H7 (cell line): ENCODE results near the gene OSM. TPM values are rescaled to one million over a fixed set of nuclear protein-coding genes. Genes with fewer than 3 reads are reported as not detected.
"Not testable (repeated sequence)": the region's sequence is repeated elsewhere in the genome, so short reads cannot be mapped to it uniquely, and the experiment has no call there.

Source experiments
- DNase-seq: peaks from one replicate; pipeline ENCODE4 v3.0.0; 2012
- H3K27me3 ChIP-seq: 2 replicates; pipeline ENCODE4 v1.6.0; 2011; ENCODE audit warnings: mild to moderate bottlenecking, low read length; ENCODE audit not compliant: control insufficient read depth, insufficient read depth
- H3K36me3 ChIP-seq: replicated peaks from 2 replicates; pipeline ENCODE4 v1.5.1; 2011; ENCODE audit warnings: low read length; ENCODE audit not compliant: control insufficient read depth, insufficient read depth
- H3K4me3 ChIP-seq: 2 replicates; pipeline ENCODE4 v1.5.1; 2011; ENCODE audit warnings: low read depth, mild to moderate bottlenecking, control low read depth, low read length, moderate library complexity; ENCODE audit not compliant: insufficient read depth
- total RNA-seq: library from RNA; depleted of rRNA; stranded (reverse); fragments of >200 nt; shearing (Covaris generic); gene quantifications from 2 replicates; pipeline ENCODE4 v1.2.3, GENCODE V29; 2014

OSM gene
- total RNA-seq, 1 experiment from 2014 or later: not detected

DNA sequence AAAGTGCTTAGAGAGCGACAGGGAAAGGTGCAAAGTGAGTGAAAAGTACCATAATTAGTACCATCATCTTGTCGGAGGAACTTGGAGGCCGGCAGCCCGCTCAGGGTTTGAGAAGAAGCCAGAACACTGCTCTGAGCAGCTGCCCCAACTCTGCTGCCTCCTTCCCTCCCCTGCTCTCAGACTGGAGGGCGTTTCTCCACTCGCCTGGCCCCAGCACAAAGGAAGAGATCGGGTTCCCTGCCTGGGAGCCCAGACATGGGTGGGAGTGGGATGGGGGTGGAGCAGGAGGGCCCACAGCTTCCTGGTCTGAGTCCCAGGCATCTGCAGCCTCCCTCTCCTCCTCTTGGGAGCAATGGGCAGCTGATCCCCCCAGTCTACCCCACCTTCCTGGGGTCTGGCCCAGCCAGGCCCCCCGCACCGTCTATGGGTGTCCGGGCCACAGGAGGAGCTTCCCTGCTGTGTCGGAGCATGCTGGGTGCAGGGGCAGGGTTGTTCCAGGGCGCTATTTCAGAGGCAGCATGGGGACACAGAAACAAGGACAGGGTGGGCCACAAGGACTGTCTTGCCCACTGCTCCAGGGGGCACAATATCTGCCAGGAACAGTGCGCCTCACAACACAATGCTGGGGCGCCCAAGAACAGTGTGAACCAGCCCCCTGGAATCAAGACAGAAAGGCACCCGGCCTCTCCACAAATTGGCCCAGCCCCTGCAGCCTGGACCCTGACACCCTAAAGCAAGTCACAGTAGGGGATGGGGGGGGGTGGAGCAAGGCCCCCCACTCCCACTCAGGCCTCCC is 24.9 kb downstream of the OSM start:
- DNase-seq: peak; percentile 46
- peaks cover 13% of the 10 kb centered on the region for H3K36me3 ChIP-seq
- peaks cover 3% of the 10 kb centered on the region; the same call in 1 of the 2 replicates for H3K27me3 ChIP-seq
- no peak overlapping the region for H3K4me3 ChIP-seq

DNA sequence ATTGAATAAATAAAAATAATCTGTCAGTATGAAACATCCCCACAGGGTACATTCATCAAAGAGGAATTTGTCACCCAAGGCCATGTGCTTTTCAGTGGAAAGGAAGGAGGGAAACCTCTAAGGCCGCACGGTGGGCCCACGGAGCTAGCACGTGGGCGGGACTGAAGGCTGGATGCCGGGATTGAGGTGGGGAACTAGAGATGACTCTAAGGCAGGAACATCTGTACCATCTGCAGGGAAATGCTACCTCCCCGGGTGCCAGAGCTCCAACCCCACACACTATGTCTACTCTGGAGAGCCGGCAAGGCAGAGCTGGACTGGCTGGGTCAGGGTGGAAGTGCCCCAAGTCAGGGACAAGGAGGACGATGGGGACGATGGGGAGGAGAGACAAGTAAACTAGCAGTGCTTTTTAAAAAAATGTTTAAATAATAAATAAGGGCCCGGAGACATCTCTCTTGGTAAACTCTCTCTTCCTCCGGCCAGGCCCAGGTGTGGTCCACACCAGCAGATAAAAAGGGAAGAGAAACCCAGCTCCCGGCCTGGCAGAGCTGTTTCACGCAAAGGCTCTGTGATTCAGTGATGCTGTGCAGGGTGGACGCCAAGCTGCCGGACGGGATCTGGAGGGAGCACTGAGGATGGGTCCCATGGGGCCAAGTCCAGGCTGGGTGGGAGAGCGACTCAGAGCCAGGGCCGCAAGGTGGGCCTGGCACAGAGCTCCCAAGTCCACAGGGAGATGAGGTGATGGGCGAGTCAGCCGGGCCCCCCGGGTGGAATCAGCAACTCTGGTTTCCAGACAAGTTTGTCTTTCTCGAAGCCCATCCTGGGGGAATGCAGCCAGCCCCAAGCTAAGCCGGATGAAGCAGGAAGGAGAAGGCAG is 25.9 kb downstream of the OSM start:
- no peak overlapping the region for H3K4me3 ChIP-seq
- H3K36me3 ChIP-seq: peaks cover 13% of the 10 kb centered on the region
- DNase-seq: no peak
- peaks cover 1% of the 10 kb centered on the region; the same call in 1 of the 2 replicates for H3K27me3 ChIP-seq

DNA sequence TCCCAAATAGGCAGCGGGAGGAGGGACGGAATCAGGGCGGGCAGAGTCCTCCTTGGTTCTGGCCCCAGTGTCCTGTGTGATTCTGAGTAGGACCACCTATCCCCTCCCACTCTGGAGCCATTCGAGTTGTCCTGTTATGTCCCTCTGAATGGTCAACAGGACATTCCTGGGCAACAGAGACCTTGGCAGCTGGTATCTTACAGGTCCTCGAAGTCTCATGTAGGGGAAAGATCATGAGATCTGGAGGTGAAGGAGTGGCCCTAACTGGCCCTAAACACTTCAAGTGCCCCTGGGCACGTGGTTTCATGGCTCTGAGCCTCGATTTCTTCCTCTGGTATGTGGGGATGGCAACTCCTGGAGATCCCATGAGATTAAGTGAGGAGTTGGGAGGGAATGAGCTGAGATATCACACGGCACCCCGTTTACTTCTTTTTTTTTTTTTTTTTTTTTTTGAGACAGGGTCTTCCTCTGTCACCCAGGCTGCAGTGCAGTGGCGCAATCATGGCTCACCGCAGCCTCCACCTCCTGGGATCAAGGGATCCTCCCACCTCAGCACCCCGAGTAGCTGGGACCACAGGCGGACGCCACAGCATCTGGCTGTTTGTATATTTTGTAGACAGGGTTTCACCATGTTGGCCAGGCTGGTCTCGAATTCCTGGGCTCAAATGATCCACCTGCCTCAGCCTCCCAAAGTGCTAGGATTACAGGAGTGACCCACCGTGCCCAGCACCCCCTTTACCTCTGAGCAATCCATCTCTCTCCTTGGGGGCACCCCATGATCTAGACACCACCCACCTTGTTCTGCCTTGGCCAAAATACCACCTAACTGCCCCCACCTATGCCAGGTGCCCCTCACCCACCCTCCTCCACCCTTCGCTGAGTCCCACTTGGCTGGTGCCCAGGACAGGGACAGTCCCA is 26.9 kb downstream of the OSM start:
- DNase-seq: no peak
- Histone ChIP-seq H3K4me3 (no peak overlapping the region), H3K27me3 (no peaks in the 10 kb centered on the region; the same call in 1 of the 2 replicates), H3K36me3 (peaks cover 13% of the 10 kb centered on the region)

DNA sequence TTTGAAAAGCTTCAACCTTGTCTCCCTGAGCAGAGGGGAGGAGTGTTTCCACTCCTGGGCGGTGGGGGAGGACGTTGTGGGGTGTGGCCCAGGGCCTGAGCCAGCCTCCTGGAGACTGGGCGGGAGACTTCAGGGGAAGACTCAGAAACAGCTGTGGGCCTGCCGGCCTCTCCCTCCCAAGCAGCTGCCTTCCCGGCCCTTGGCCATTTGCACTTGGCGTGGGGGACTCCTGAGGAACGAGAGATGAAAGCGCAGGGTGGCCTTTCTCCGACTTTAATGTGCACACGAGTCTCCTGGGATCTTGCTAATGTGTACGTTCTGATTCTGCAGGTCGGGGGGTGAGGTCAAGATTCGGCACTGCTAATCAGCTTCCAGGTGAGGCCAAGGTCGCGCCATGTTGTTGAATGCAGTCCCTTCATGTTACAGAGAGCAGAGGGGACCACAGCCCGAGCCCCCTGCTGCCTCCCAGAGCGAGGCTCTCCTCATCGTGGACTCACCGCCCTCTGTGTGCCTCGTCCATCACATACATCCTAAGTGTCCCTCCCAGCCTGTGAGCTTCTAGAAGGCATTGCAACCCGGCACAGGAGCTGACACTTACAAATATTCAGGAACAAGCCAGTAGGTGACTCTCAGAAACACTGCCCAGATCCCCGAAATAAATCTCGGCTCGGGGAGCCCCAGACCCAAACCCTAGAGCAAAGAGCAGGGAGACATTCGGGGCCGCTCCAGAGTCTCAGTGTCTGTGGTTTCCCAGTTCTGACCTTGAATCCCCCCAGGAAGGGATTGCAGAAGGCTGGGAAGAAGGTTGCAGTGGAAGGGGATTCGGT is 27.8 kb downstream of the OSM start:
- Histone ChIP-seq H3K4me3 (no peak overlapping the region), H3K36me3 (peaks cover 9% of the 10 kb centered on the region), H3K27me3 (no peaks in the 10 kb centered on the region)
- DNase-seq: peak; percentile 85

DNA sequence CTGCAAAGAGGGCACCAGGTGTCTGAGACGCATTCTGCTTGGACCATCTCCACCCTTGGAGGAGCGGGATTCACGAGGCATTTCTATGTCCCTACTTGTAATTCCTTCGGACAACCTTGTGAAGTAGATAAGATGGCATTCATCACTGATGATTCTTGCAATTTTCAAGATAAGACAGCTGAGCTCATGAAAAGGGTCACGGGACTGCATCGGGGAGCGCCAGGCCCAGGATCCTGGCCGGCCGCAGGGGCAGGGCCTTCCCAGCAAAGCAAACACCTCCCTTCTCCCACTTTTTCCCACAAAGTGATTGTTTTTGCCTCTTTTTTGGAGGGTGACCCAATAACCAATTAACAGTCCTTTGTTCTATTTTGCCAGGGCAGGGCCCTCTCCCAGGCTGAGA is 28.5 kb downstream of the OSM start:
- H3K27me3 ChIP-seq: no peaks in the 10 kb centered on the region
- DNase-seq: no peak
- peaks cover 4% of the 10 kb centered on the region for H3K36me3 ChIP-seq
- H3K4me3 ChIP-seq: no peak overlapping the region

DNA sequence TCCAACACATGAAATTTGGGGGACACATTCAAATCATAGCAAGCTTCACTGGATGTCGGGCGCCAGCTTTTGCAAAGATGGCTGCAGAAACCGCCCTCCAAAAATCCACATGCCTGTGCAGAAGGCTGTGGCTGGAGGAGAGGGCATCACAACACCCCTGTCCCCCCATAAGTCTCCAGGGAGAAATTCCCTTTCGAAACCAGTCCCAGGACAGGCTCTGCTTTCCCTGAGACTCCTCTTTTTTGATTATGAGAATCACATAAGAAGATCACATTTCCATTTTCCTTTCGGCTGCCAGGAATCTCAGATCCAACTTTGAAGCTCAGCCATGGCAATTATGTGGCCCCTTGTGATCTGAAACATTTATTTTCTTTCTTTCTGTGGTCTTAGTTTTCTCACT is 29.8 kb downstream of the OSM start:
- no peaks in the 10 kb centered on the region for H3K27me3 ChIP-seq
- H3K4me3 ChIP-seq: no peak overlapping the region
- no peaks in the 10 kb centered on the region for H3K36me3 ChIP-seq
- DNase-seq: no peak

DNA sequence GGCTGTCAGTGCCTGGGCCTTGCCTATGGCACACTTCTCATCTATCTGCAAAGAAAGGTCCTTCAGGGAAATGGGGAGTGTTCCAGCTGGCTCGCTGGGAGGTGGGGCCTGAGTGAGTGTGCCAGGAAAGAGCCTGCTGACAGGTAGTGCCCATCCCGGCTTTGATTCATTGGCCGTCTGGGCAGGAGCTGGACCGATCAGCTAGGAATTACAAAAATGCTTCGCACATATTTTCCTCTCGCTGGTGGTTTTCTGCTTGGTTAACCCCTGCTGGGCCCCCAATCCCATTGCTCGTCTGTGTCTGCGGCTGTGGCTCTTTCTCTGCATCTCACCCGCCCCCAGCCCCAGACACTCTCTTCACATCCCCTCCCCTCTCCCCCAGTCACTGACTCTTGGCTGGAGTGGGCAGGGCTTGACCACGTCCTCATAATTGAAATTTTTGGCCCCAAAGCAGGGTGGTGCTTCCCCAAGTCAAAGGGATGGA is 30.9 kb downstream of the OSM start:
- Histone ChIP-seq H3K4me3 (no peak overlapping the region), H3K27me3 (no peaks in the 10 kb centered on the region), H3K36me3 (no peaks in the 10 kb centered on the region)
- peak; percentile 76 for DNase-seq

DNA sequence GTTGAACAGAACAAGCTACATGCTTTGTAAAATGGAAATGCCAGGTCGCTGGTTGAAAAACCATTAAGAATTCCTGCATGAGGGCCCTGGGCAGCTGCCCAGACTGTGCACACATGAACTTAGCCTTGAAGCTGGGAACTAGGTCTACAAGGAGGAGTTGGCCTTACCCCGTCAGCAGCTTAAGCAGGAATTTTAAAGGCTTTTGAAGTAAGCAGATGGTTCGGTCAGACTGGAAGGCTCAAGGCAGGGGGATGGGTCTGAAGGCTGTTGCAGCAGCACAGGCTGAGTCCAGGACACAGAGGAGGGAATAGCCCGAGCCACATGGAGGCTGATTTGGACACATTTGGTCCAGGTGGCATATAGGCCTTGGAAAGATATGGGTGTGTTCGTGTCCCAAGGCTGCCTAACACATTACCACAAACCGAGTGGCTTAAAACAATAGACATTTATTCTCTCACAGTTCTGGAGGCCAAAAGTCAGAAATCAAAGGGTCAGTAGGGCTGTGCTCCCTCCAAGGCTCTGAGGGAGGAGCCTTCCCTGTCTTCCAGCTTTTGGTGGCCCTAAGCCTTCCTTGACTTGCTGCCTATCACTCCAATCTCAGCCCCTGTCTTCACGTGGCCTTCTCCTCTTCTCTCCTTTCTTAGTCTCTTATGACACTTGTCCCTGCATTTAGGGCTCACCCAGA is 31.7 kb downstream of the OSM start:
- Histone ChIP-seq H3K4me3 (no peak overlapping the region), H3K36me3 (no peaks in the 10 kb centered on the region), H3K27me3 (no peaks in the 10 kb centered on the region)
- no peak for DNase-seq

DNA sequence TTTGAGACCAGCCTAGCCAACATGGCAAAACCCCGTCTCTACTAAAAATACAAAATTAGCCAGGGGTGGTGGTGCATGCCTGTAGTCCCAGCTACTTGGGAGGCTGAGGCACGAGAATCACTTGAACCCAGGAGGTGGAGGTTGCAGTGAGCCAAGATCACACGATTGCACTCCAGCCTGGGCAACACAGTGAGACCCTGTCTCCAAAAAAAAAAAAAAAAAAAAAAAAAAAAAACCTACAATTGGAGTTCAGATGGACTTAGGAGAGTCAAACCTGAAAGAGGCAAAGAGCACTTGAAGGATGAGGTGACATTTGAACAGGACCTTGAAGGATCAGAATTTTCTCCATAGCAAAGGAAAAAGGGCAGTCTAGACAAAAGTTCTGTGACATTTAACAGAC is 32.3 kb downstream of the OSM start:
- not testable (repeated sequence) for H3K36me3 ChIP-seq, H3K27me3 ChIP-seq, H3K4me3 ChIP-seq, DNase-seq

DNA sequence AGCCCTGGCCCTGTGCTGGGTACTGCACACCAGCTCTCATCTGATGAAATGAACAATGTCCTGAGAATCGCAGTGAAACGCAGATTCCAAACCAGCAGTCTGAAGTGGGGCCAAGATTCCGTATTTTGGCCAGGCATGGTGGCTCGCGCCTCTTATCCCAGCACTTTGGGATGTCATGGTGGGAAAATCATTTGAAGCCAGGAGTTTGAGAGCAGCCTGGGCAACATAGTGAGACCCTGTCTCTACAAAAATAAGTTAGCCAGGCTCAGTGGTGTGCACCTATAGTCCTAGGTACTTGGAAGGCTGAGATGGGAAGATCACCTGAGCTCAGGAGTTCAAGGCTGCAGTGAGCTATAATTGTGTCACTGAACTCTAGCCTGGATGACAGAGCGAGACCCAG is 33.1 kb downstream of the OSM start:
- Histone ChIP-seq H3K27me3 (no peaks in the 10 kb centered on the region), H3K36me3 (no peaks in the 10 kb centered on the region), H3K4me3 (no peak overlapping the region)
- DNase-seq: no peak

DNA sequence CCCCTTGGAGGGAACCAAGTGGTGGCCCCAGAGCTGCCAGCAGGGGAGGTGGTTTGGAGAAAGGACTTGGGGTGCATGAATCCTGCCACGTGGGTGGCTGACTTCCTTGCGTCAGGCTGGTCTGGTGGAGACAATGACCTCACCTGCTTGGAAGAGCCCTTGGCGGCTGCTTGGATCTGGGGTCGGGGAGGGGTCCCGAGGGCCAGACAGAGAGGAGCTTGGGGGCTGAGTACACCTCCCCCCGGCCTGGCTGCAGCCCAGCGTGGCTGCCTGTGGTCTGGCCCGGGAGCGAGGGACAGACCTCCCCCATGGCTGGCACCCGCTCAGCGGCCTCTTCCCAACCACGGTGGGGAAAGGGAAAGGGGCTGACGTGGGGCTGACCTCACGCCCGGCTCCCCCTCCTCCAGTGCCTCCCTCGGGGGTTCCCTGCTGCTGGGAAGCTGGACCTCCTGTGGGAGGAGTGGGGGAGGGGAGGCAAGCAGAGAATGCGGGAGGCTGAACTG is 33.9 kb downstream of the OSM start:
- DNase-seq: peak; percentile 68
- no peaks in the 10 kb centered on the region for H3K36me3 ChIP-seq
- no peaks in the 10 kb centered on the region for H3K27me3 ChIP-seq
- no peak overlapping the region for H3K4me3 ChIP-seq

DNA sequence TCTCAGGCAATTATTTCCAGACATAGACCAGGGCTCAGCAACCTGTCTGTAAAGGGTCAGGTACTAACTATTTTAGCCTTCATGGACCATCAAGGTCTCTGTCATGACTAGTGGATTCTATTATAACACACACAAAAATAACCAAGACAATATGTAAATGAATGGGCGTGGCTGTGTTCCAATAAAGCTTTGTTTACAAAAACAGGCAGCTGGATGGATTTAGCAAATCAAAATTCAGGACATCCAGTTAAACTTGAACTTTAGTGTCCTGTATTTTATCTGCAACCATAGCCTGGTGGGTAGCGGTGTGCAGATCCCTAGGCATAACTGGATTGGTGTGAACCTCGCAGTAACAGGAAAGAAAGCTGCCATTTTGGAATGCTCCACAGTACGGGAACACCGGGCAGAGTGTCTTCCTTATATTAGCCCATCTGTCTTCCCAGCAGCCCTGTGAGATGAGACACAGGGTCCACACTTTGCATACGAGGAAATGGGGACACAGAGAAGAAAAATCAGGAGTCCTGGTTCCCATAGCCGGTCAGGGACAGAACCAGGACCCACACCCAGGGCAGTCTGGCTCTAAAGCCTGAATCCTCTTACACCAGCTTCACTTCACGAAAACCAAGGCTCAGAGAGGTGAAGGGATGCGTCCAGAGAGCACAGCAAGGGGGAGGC is 35.7 kb downstream of the OSM start:
- no peaks in the 10 kb centered on the region for H3K27me3 ChIP-seq
- no peak for DNase-seq
- H3K36me3 ChIP-seq: no peaks in the 10 kb centered on the region
- no peak overlapping the region for H3K4me3 ChIP-seq
